ENCODE data around the gene PIP5K1A.

Gene PIP5K1A

GRCh38 chr1:151196292-151196800, 2.0 kb upstream of the PIP5K1A start (continued):
- TF ChIP-seq SCRT2 (tag by site-specific recombination; IDR thresholded peaks at IDR 0.05) (peak; percentile 70), SP3 (tag by site-specific recombination; IDR thresholded peaks at IDR 0.05) (no peak), HOXA7 (CRISPR knock-in tag; IDR thresholded peaks at IDR 0.05; ENCODE audit: borderline replicate concordance) (no peak), ZNF121 (tag by site-specific recombination; IDR thresholded peaks at IDR 0.05) (no peak), ZNF394 (tag by site-specific recombination; IDR thresholded peaks at IDR 0.05; ENCODE audit: borderline replicate concordance) (no peak), MYNN (tag by site-specific recombination; IDR thresholded peaks at IDR 0.05; ENCODE audit: borderline replicate concordance) (no peak), ZNF157 (tag by site-specific recombination; IDR thresholded peaks at IDR 0.05) (no peak), GLIS2 (tag by site-specific recombination; IDR thresholded peaks at IDR 0.05) (no peak), ZNF768 (tag by site-specific recombination; IDR thresholded peaks at IDR 0.05) (no peak), ZNF426 (tag by site-specific recombination; IDR thresholded peaks at IDR 0.05) (no peak), ZNF48 (tag by site-specific recombination; IDR thresholded peaks at IDR 0.05) (no peak), ZNF18 (tag by site-specific recombination; IDR thresholded peaks at IDR 0.05) (no peak), ZNF791 (tag by site-specific recombination; IDR thresholded peaks at IDR 0.05) (no peak), ZNF248 (tag by site-specific recombination; IDR thresholded peaks at IDR 0.05) (no peak), ZNF416 (tag by site-specific recombination; IDR thresholded peaks at IDR 0.05) (no peak), ZNF830 (tag by site-specific recombination; IDR thresholded peaks at IDR 0.05; ENCODE audit: low read depth) (no peak), ZNF292 (tag by site-specific recombination; IDR thresholded peaks at IDR 0.05; ENCODE audit: borderline replicate concordance, low read depth) (no peak), ZSCAN18 (tag by site-specific recombination; IDR thresholded peaks at IDR 0.05) (no peak), HIC1 (tag by site-specific recombination; IDR thresholded peaks at IDR 0.05) (no peak), RBAK (tag by site-specific recombination; IDR thresholded peaks at IDR 0.05) (no peak), ZNF596 (tag by site-specific recombination; IDR thresholded peaks at IDR 0.05) (no peak)
- TF ChIP-seq, protein P1, sequence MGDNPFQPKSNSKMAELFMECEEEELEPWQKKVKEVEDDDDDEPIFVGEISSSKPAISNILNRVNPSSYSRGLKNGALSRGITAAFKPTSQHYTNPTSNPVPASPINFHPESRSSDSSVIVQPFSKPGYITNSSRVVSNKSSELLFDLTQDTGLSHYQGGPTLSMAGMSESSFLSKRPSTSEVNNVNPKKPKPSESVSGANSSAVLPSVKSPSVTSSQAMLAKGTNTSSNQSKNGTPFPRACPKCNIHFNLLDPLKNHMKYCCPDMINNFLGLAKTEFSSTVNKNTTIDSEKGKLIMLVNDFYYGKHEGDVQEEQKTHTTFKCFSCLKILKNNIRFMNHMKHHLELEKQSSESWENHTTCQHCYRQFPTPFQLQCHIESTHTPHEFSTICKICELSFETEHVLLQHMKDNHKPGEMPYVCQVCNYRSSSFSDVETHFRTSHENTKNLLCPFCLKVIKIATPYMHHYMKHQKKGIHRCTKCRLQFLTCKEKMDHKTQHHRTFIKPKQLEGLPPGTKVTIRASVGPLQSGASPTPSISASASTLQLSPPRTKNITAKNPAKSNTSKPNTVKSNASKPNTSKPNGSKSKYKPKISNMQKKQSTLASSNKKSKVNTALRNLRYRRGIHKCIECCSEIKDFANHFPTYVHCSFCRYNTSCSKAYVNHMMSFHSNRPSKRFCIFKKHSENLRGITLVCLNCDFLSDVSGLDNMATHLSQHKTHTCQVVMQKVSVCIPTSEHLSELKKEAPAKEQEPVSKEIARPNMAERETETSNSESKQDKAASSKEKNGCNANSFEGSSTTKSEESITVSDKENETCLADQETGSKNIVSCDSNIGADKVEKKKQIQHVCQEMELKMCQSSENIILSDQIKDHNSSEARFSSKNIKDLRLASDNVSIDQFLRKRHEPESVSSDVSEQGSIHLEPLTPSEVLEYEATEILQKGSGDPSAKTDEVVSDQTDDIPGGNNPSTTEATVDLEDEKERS (tag by site-specific recombination; IDR thresholded peaks at IDR 0.05) = no peak
- TF ChIP-seq, protein P2, sequence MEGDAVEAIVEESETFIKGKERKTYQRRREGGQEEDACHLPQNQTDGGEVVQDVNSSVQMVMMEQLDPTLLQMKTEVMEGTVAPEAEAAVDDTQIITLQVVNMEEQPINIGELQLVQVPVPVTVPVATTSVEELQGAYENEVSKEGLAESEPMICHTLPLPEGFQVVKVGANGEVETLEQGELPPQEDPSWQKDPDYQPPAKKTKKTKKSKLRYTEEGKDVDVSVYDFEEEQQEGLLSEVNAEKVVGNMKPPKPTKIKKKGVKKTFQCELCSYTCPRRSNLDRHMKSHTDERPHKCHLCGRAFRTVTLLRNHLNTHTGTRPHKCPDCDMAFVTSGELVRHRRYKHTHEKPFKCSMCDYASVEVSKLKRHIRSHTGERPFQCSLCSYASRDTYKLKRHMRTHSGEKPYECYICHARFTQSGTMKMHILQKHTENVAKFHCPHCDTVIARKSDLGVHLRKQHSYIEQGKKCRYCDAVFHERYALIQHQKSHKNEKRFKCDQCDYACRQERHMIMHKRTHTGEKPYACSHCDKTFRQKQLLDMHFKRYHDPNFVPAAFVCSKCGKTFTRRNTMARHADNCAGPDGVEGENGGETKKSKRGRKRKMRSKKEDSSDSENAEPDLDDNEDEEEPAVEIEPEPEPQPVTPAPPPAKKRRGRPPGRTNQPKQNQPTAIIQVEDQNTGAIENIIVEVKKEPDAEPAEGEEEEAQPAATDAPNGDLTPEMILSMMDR (tag by site-specific recombination; IDR thresholded peaks at IDR 0.05) = peak; percentile 68; the same call in 1 of the 2 replicates
- TF ChIP-seq, protein P3, sequence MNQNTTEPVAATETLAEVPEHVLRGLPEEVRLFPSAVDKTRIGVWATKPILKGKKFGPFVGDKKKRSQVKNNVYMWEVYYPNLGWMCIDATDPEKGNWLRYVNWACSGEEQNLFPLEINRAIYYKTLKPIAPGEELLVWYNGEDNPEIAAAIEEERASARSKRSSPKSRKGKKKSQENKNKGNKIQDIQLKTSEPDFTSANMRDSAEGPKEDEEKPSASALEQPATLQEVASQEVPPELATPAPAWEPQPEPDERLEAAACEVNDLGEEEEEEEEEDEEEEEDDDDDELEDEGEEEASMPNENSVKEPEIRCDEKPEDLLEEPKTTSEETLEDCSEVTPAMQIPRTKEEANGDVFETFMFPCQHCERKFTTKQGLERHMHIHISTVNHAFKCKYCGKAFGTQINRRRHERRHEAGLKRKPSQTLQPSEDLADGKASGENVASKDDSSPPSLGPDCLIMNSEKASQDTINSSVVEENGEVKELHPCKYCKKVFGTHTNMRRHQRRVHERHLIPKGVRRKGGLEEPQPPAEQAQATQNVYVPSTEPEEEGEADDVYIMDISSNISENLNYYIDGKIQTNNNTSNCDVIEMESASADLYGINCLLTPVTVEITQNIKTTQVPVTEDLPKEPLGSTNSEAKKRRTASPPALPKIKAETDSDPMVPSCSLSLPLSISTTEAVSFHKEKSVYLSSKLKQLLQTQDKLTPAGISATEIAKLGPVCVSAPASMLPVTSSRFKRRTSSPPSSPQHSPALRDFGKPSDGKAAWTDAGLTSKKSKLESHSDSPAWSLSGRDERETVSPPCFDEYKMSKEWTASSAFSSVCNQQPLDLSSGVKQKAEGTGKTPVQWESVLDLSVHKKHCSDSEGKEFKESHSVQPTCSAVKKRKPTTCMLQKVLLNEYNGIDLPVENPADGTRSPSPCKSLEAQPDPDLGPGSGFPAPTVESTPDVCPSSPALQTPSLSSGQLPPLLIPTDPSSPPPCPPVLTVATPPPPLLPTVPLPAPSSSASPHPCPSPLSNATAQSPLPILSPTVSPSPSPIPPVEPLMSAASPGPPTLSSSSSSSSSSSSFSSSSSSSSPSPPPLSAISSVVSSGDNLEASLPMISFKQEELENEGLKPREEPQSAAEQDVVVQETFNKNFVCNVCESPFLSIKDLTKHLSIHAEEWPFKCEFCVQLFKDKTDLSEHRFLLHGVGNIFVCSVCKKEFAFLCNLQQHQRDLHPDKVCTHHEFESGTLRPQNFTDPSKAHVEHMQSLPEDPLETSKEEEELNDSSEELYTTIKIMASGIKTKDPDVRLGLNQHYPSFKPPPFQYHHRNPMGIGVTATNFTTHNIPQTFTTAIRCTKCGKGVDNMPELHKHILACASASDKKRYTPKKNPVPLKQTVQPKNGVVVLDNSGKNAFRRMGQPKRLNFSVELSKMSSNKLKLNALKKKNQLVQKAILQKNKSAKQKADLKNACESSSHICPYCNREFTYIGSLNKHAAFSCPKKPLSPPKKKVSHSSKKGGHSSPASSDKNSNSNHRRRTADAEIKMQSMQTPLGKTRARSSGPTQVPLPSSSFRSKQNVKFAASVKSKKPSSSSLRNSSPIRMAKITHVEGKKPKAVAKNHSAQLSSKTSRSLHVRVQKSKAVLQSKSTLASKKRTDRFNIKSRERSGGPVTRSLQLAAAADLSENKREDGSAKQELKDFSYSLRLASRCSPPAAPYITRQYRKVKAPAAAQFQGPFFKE (tag by site-specific recombination; IDR thresholded peaks at IDR 0.05; ENCODE audit: borderline replicate concordance) = no peak
